ENCODE results near the gene PARD6G. TPM values are rescaled to one million over a fixed set of nuclear protein-coding genes. Genes with fewer than 3 reads are reported as not detected.
A peak's percentile ranks its signal among the peaks of the same experiment; 100 is the strongest.

The PARD6G gene
- total and polyA plus RNA-seq, 2 of the 13 experiments (the other 11 are each of a cell fraction or from before 2014, with no cell fraction given) = 3.6 to 7.4 TPM

GRCh38 chr18:80234398-80234797 is 12.9 kb downstream of the PARD6G start:
- no TSS peak for BruUV-seq (replicated peaks)
- POLR2A ChIA-PET = no interaction called here
- H2AFZ ChIP-seq (ENCODE audit: low read length) = no peak overlapping the region
- FAIRE-seq (no peak), ATAC-seq (no peak), DNase-seq (ENCODE audit: low spot score) (no peak)
- no peak overlapping the region for H3K9ac ChIP-seq (ENCODE audit: insufficient read depth, low read depth, low read length)
- no peaks in the 10 kb centered on the region for H3K9me3 ChIP-seq (ENCODE audit: low read length)
- peaks cover 14% of the 10 kb centered on the region for H3K4me1 ChIP-seq (ENCODE audit: insufficient read depth, low read length)
- TF ChIP-seq FOSL2 (CRISPR knock-in tag; IDR thresholded peaks at IDR 0.05) (peak; percentile 83), REXO4 (CRISPR knock-in tag; IDR thresholded peaks at IDR 0.05; ENCODE audit: borderline replicate concordance) (no peak), ZNF460 (CRISPR knock-in tag; IDR thresholded peaks at IDR 0.05; ENCODE audit: borderline replicate concordance) (peak; percentile 70), NFE2L2 (IDR thresholded peaks at IDR 0.05; ENCODE audit: low read length) (peak; percentile 55; the same call in 1 of the 2 replicates)
- H3K27ac ChIP-seq (ENCODE audit: extremely low read length, insufficient read depth, low read length) = no peak overlapping the region
- H3K4me3 ChIP-seq (replicated peaks in 1 of 3; ENCODE audit: insufficient read depth in 1 of 3, low read depth in 2 of 3, low read length in 3 of 3) = no peak overlapping the region
- intact Hi-C loops (cut with micrococcal nuclease; ENCODE audit: unreplicated experiment) (no loop called here), in situ Hi-C loops (cut with HindIII; ENCODE audit: extremely low pct_ligation_motif_present, low pct_unique_long_range_greater_than_20kb) (no loop called here)
- H4K20me1 ChIP-seq (ENCODE audit: insufficient read depth, low read length) = peaks cover 3% of the 10 kb centered on the region; the same call in 1 of the 2 replicates
- H3K79me2 ChIP-seq (ENCODE audit: insufficient read depth, low read length) = no peaks in the 10 kb centered on the region
- H3K36me3 ChIP-seq (replicated peaks in 1 of 2; ENCODE audit: control insufficient read depth in 1 of 2, insufficient read depth in 2 of 2, low read length in 2 of 2) = no peaks in the 10 kb centered on the region
- CTCF ChIA-PET (ENCODE audit: low intra/inter-chr PET ratio, low total read pairs) = no interaction called here
- H3K27me3 ChIP-seq (ENCODE audit: control insufficient read depth in 1 of 2, insufficient read depth in 2 of 2, low read length in 2 of 2) = no peaks in the 10 kb centered on the region
- no peak overlapping the region for H3K4me2 ChIP-seq (ENCODE audit: low read depth, low read length)
- WGBS (ENCODE audit: low lambda C conversion rate) = 100% methylated on average over 1 of the region's 2 CpGs

GRCh38 chr18:80233899-80234298 is 13.4 kb downstream of the PARD6G start:
- Histone ChIP-seq H3K27me3 (ENCODE audit: control insufficient read depth in 1 of 2, insufficient read depth in 2 of 2, low read length in 2 of 2) (no peaks in the 10 kb centered on the region), H3K9ac (ENCODE audit: insufficient read depth, low read depth, low read length) (no peak overlapping the region), H3K27ac (ENCODE audit: extremely low read length, insufficient read depth, low read length) (no peak overlapping the region), H2AFZ (ENCODE audit: low read length) (no peak overlapping the region), H3K36me3 (replicated peaks in 1 of 2; ENCODE audit: control insufficient read depth in 1 of 2, insufficient read depth in 2 of 2, low read length in 2 of 2) (no peaks in the 10 kb centered on the region), H3K4me3 (replicated peaks in 1 of 3; ENCODE audit: insufficient read depth in 1 of 3, low read depth in 2 of 3, low read length in 3 of 3) (no peak overlapping the region), H3K9me3 (ENCODE audit: low read length) (no peaks in the 10 kb centered on the region), H3K79me2 (ENCODE audit: insufficient read depth, low read length) (no peaks in the 10 kb centered on the region), H3K4me2 (ENCODE audit: low read depth, low read length) (no peak overlapping the region), H4K20me1 (ENCODE audit: insufficient read depth, low read length) (peaks cover 3% of the 10 kb centered on the region; the same call in 1 of the 2 replicates), H3K4me1 (ENCODE audit: insufficient read depth, low read length) (peaks cover 14% of the 10 kb centered on the region)
- CTCF ChIA-PET (ENCODE audit: low intra/inter-chr PET ratio, low total read pairs) = no interaction called here
- BruUV-seq (replicated peaks) = no TSS peak
- DNase-seq (ENCODE audit: low spot score) (no peak), ATAC-seq (peak; percentile 22; the same call in 1 of the 3 replicates), FAIRE-seq (no peak)
- in situ Hi-C loops (cut with HindIII; ENCODE audit: extremely low pct_ligation_motif_present, low pct_unique_long_range_greater_than_20kb) = no loop called here
- TF ChIP-seq ZGPAT (CRISPR knock-in tag; IDR thresholded peaks at IDR 0.05) (no peak), BCL6 (CRISPR knock-in tag; IDR thresholded peaks at IDR 0.05) (peak; percentile 18; the same call in 1 of the 2 replicates), AKAP8 (CRISPR knock-in tag; IDR thresholded peaks at IDR 0.05) (no peak), REST (IDR thresholded peaks at IDR 0.05; ENCODE audit: borderline replicate concordance in 1 of 2, low read depth in 1 of 2, low read length in 2 of 2) (no peak), MAFK (conservative IDR thresholded peaks at IDR 0.05 in 1 of 2, IDR thresholded peaks at IDR 0.05 in 1 of 2; ENCODE audit: low read length in 2 of 2) (no peak), ZNF768 (CRISPR knock-in tag; IDR thresholded peaks at IDR 0.05) (no peak), MNT (IDR thresholded peaks at IDR 0.05) (no peak), TBX2 (CRISPR knock-in tag; IDR thresholded peaks at IDR 0.05; ENCODE audit: borderline replicate concordance) (no peak)
- WGBS (ENCODE audit: low lambda C conversion rate) = 86% methylated on average over 7 of the region's 8 CpGs
- intact Hi-C loops (cut with micrococcal nuclease; ENCODE audit: unreplicated experiment) = no loop called here
- POLR2A ChIA-PET = no interaction called here

Measured in HepG2 (cell line).